AG04450 (cell line): ENCODE data around the gene SYTL4. TPM values are rescaled to one million over a fixed set of nuclear protein-coding genes. Genes with fewer than 3 reads are reported as not detected.

ENCODE experiments used
- CTCF ChIA-PET: fragments of 300-600, 350-600 bp; formaldehyde crosslinking; extraction: SDS; loops from one replicate; lab custom pipeline; 2022; ENCODE audit warnings: antibody characterized with exemption, inconsistent platforms; lab: Charles Lee
- POLR2A ChIA-PET: fragments of 350-600 bp; formaldehyde crosslinking; extraction: SDS; loops from one replicate; lab custom pipeline; 2021; ENCODE audit warnings: antibody characterized with exemption, inconsistent platforms; lab: Yijun Ruan, JAX
- DNase-seq: peaks from one replicate; pipeline ENCODE4 v3.0.0-alpha.2; 2011; ENCODE audit warnings: low read depth, low spot score
- H3K27ac ChIP-seq: one replicate; pipeline ENCODE4 v1.5.1; 2012; ENCODE audit warnings: low read depth, low read length, control low read depth
- H3K27me3 ChIP-seq: one replicate; pipeline ENCODE4 v1.6.0; 2012; ENCODE audit warnings: low read length; ENCODE audit not compliant: control insufficient read depth, insufficient read depth
- H3K4me3 ChIP-seq: 2 replicates; pipeline ENCODE4 v1.5.1; 2011; ENCODE audit warnings: mild to moderate bottlenecking, low read depth, low read length, control low read depth
- H3K9me3 ChIP-seq: 2 replicates; pipeline ENCODE4 v1.5.1; 2012; ENCODE audit warnings: low read length; ENCODE audit not compliant: control insufficient read depth, insufficient read depth
- CTCF ChIP-seq: IDR thresholded peaks from 2 replicates; pipeline ENCODE4 v1.5.1; 2011; ENCODE audit warnings: low read depth, low read length, control low read depth, inconsistent platforms
- polyA plus RNA-seq: library from polyadenylated mRNA; depleted of rRNA; stranded (reverse); fragments of >200 nt; gene quantifications from 2 replicates; pipeline ENCODE4 v1.2.3, GENCODE V29; 2011

The SYTL4 gene
- polyA plus RNA-seq, 1 experiment, result 5.3 TPM

GRCh38 chrX:100717363-100717762 is 14.6 kb downstream of the SYTL4 start:
- H3K27me3 ChIP-seq, result no peaks in the 10 kb centered on the region
- no peak overlapping the region for H3K4me3 ChIP-seq
- TF ChIP-seq CTCF, result no peak
- H3K9me3 ChIP-seq, result no peaks in the 10 kb centered on the region
- ChIA-PET POLR2A (no interaction called here), CTCF (interaction anchor here (1.0 kb wide), 1 partner anchor 51 kb away, joined by 4 read pairs; no protein-coding TSS in a partner anchor)
- no peak for DNase-seq
- H3K27ac ChIP-seq, result no peak overlapping the region

- Histone ChIP-seq H3K27me3 (no peaks in the 10 kb centered on the region), H3K4me3 (no peak overlapping the region), H3K27ac (no peak overlapping the region), H3K9me3 (no peaks in the 10 kb centered on the region)
- no peak for TF ChIP-seq CTCF
- POLR2A ChIA-PET, result no interaction called here
- CTCF ChIA-PET, result interaction anchor here (0.6 to 1.6 kb wide), 2 partner anchors 26 to 40 kb away, joined by 4 read pairs; no protein-coding TSS in a partner anchor
- DNase-seq, result no peak
Measured at GRCh38 chrX:100710816-100711215, 21.1 kb downstream of the SYTL4 start.

- POLR2A ChIA-PET, result no interaction called here
- H3K27me3 ChIP-seq, result no peaks in the 10 kb centered on the region
- TF ChIP-seq CTCF, result no peak
- DNase-seq, result no peak
- H3K4me3 ChIP-seq, result no peak overlapping the region
- no peak overlapping the region for H3K27ac ChIP-seq
- CTCF ChIA-PET, result interaction anchor here (1.1 kb wide), 1 partner anchor 64 kb away, joined by 3 read pairs; no protein-coding TSS in a partner anchor
- H3K9me3 ChIP-seq, result no peaks in the 10 kb centered on the region
Measured at GRCh38 chrX:100704581-100705203, 27.2 kb downstream of the SYTL4 start.

GRCh38 chrX:100700809-100701208 is 31.1 kb downstream of the SYTL4 start:
- Histone ChIP-seq H3K27me3 (no peaks in the 10 kb centered on the region), H3K9me3 (no peaks in the 10 kb centered on the region), H3K27ac (no peak overlapping the region), H3K4me3 (no peak overlapping the region)
- ChIA-PET CTCF (interaction anchor here (0.9 to 1.9 kb wide), 2 partner anchors 16 to 68 kb away, joined by 3 to 8 read pairs; no protein-coding TSS in a partner anchor), POLR2A (no interaction called here)
- DNase-seq, result no peak
- no peak for TF ChIP-seq CTCF

GRCh38 chrX:100698551-100698950 is 33.4 kb downstream of the SYTL4 start:
- H3K9me3 ChIP-seq, result no peaks in the 10 kb centered on the region
- no peak for DNase-seq
- no peak overlapping the region for H3K4me3 ChIP-seq
- TF ChIP-seq CTCF, result no peak
- CTCF ChIA-PET, result interaction anchor here (0.8 to 1.9 kb wide), 3 partner anchors 61 to 70 kb away, joined by 3 to 8 read pairs (median 3); partner anchors contain the start of gene TSPAN6
- POLR2A ChIA-PET, result no interaction called here
- H3K27ac ChIP-seq, result no peak overlapping the region
- no peaks in the 10 kb centered on the region for H3K27me3 ChIP-seq
